Posterior cingulate gyrus (tissue), 11 donors: Measurements from ENCODE around the gene TRPM5.

ENCODE experiments used
- DNase-seq, 10 donors: peaks; one replicate each; pipeline versions ENCODE4 v3.0.0 to v3.0.0-alpha.2; 2020 to 2021; ENCODE audit warnings: mixed read lengths in 3 of 10
- intact Hi-C: fragments of 100-400 bp; cut with DNase I; formaldehyde crosslinking; loops from one replicate; pipeline ENCODE4 v1.15.1; 2023

TRPM5 gene

GRCh38 chr11:2395856-2396255, 48.5 kb downstream of the TRPM5 start:
- intact Hi-C loops, result no loop called here
- DNase-seq, result no peak

- DNase-seq, result no peak
Measured at GRCh38 chr11:2395211-2395730, 49.0 kb downstream of the TRPM5 start.

GRCh38 chr11:2394818-2395105, 49.6 kb downstream of the TRPM5 start:
- no peak for DNase-seq
- intact Hi-C loops, result no loop called here

More at GRCh38 chr11:2395211-2395730, 49.0 kb downstream of the TRPM5 start:
- intact Hi-C loops, result no loop called here
